Measurements from ENCODE around the gene PLCG2.

The PLCG2 gene

DNA sequence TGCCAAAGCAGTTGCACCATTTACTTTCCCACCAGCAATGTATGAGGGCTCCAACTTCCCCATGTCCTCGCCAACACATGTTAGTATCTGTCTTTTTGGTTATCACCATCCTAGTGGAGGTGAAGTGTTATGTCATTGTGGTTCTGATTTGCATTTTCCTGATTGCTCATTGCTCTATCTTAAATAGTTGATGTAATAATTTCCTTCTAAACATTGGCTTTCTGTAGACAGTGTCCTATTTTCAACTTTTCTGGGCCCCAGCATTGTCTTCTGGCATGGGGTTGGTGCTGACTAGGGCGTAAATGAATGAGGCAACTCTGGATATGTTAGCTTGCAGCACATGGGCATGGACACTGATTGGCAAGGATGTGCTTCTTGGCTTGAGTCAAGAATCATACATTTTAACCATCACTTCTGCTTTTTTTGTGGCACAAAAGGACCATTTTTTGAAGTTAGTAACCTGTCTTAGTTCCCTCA is 25.1 kb downstream of the PLCG2 start:
- H3K9me3 Mint-ChIP-seq = no peaks in the 10 kb centered on the region
- intact Hi-C loops (cut with micrococcal nuclease) = no loop called here
- no peak overlapping the region for H3K27ac Mint-ChIP-seq

DNA sequence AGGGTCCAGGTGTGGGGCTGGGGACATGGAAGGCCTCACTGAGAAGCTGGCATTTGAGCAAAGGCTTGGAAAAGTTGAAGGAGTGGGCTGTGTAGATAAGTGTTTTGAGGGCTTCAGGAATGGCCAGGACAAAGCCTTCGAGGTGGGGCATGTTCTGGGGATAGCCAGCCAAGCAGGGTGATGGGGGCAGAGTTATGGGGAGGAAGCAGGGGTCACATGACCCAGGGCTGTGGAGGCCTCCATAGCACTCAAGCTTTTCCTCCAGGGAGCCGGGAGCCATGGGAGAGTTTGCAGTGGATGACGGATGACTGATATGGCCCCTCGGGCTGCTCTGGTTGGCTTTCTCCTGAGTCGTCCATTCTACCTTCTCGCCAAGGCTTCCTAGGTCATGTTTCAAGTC is 27.6 kb downstream of the PLCG2 start:
- peak overlapping the region; percentile 37 for H3K27ac Mint-ChIP-seq
- intact Hi-C loops (cut with micrococcal nuclease) = no loop called here
- H3K4me3 Mint-ChIP-seq = no peak overlapping the region
- no peaks in the 10 kb centered on the region for H3K27me3 Mint-ChIP-seq
- peaks cover 80% of the 10 kb centered on the region for H3K4me1 Mint-ChIP-seq (ENCODE audit: low read depth)
- H3K9me3 Mint-ChIP-seq = no peaks in the 10 kb centered on the region
- peaks cover 64% of the 10 kb centered on the region for H3K36me3 Mint-ChIP-seq (ENCODE audit: low read depth)

More for the DNA sequence above, 25.1 kb downstream of the PLCG2 start:
- Mint-ChIP-seq H3K36me3 (ENCODE audit: low read depth) (peaks cover 54% of the 10 kb centered on the region), H3K4me1 (ENCODE audit: low read depth) (peaks cover 65% of the 10 kb centered on the region), H3K27me3 (no peaks in the 10 kb centered on the region), H3K4me3 (no peak overlapping the region)

DNA sequence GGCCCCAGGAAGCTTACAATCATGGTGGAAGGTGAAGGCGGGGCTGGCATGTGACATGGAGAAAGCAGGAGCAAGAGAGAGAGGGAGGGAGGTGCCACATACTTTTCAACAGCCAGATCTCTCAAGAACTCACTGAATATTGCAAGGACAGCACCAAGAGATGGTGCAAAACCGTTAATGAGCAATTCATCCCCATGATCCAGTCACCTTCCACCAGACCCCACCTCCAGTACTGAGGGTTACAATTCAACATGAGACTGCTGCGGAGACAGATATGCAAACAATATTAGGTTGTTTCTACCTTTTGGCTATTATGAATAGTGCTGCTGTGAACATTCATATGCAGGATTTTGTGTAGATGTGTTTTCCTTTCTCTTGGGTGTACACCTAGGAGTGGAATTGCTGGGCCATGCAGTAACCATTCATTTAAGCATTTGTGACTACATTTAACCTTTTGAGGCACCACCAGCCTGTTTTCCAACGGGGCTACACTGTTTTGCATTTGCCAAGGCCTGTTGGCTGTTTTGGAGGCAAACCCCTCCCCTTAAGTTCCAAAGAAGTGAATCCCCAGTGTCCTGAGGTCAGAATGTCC is 28.8 kb downstream of the PLCG2 start:
- H3K27me3 Mint-ChIP-seq = no peaks in the 10 kb centered on the region
- intact Hi-C loops (cut with micrococcal nuclease) = no loop called here
- H3K9me3 Mint-ChIP-seq = no peaks in the 10 kb centered on the region
- no peak overlapping the region for H3K27ac Mint-ChIP-seq
- H3K4me3 Mint-ChIP-seq = no peak overlapping the region
- H3K4me1 Mint-ChIP-seq (ENCODE audit: low read depth) = peaks cover 89% of the 10 kb centered on the region
- H3K36me3 Mint-ChIP-seq (ENCODE audit: low read depth) = peaks cover 65% of the 10 kb centered on the region

DNA sequence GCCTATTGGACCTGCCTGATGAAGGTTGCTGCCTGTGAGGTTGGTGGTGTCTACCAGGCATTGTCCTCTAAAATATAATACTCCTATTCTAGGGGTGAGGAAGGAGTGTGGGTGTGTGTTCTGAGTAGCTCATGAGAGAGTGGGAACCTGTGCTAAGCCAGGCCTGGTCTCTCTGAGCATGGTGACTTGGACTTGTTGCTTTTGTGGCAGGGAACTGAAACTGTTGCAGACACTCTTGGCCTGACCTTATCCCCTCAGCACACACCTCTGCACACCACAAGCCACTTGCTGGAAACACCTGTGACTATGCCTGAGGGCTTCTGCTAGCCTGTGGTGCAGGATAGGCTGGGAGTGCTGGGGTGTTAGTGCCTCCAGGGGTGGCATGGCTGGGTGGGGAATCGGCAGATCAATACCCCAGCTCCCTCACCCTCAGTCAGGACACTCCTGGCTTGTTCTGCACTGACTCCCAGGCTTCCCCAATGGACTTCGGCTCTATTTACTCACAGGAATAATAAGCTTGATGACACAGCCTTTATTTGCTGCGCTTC is 29.9 kb downstream of the PLCG2 start:
- intact Hi-C loops (cut with micrococcal nuclease) = no loop called here
- H3K4me3 Mint-ChIP-seq = no peak overlapping the region
- no peaks in the 10 kb centered on the region for H3K9me3 Mint-ChIP-seq
- H3K4me1 Mint-ChIP-seq (ENCODE audit: low read depth) = peaks cover 93% of the 10 kb centered on the region
- peaks cover 54% of the 10 kb centered on the region for H3K36me3 Mint-ChIP-seq (ENCODE audit: low read depth)
- H3K27me3 Mint-ChIP-seq = no peaks in the 10 kb centered on the region
- H3K27ac Mint-ChIP-seq = peak overlapping the region; percentile 76

DNA sequence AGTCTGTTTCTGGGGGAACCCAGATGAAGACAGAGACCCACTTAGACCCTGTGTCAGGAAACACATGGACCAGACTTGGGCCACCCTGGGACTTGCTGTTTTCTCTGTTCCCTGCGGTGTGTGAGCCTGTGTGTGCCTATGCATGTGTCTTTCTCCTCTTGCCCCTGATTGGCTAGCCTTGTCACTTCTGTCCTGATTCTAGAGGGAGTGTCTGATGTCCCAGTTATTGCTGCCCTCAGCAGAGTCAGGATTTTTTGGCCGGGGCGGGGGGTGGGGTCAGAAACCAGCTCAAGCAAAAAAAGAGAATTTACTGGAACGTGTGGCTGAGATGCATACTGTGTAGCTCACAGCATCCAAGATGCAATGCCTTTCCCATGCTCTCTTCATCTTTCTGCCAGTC is 30.5 kb downstream of the PLCG2 start:
- Mint-ChIP-seq H3K27me3 (no peaks in the 10 kb centered on the region), H3K4me1 (ENCODE audit: low read depth) (peaks cover 93% of the 10 kb centered on the region), H3K36me3 (ENCODE audit: low read depth) (peaks cover 50% of the 10 kb centered on the region), H3K4me3 (no peak overlapping the region), H3K9me3 (no peaks in the 10 kb centered on the region), H3K27ac (peak overlapping the region; percentile 76)
- intact Hi-C loops (cut with micrococcal nuclease) = no loop called here

DNA sequence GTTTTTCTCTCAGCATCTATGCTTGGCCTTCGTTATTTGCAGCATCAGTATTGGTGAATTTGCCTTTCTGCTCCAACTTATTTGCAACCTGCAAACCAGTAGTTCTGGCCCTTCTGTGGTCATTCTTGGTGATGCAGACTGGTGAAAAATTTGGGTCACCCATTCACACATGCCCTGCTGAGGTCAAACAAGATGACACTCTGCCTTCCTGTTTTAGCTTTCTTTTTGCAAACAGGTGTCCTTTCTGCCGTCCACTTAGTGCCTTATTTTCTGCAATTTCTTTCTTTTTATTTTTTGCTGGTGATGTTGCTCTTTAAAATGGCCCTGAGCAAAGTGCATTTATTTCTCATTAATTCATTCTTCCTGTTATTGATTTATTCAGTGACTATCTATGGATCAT is 31.3 kb downstream of the PLCG2 start:
- Mint-ChIP-seq H3K27me3 (no peaks in the 10 kb centered on the region), H3K36me3 (ENCODE audit: low read depth) (peaks cover 46% of the 10 kb centered on the region), H3K4me1 (ENCODE audit: low read depth) (peaks cover 93% of the 10 kb centered on the region), H3K4me3 (no peak overlapping the region), H3K27ac (peak overlapping the region; percentile 76), H3K9me3 (no peaks in the 10 kb centered on the region)
- intact Hi-C loops (cut with micrococcal nuclease) = no loop called here

DNA sequence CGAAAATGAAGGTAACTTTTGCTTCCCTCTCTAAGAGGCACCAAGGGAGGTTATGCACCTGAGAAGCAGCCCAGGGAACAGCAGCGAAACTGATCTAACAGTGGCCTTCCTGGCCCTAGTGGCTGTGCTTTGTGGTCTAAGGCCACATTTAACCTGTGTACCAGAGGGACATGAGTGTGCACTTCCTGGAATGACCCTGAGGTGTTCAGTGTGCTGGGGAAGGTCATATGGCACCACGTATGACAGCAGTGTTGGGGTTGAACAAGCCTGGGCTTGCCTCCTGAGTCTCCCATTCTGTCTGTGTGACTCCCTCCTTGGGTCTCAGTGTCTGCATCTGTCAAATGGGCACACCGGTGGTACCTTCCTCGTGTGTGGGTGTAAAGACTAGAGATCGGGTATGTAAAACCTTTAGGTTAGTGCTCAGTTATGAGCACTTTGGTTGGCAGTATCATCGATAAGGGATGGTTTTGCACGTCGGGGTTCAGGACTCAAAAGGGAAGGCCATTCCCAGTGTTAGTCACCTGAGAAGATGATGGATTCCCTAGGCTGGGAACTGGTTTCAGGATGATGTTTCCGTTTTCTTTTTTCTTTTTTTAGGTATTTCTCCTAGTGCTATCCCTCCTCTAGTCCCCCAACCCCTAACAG is 31.9 kb downstream of the PLCG2 start:
- Mint-ChIP-seq H3K4me1 (ENCODE audit: low read depth) (peaks cover 96% of the 10 kb centered on the region), H3K27ac (no peak overlapping the region), H3K36me3 (ENCODE audit: low read depth) (peaks cover 43% of the 10 kb centered on the region), H3K4me3 (no peak overlapping the region), H3K27me3 (no peaks in the 10 kb centered on the region), H3K9me3 (no peaks in the 10 kb centered on the region)
- intact Hi-C loops (cut with micrococcal nuclease) = no loop called here

DNA sequence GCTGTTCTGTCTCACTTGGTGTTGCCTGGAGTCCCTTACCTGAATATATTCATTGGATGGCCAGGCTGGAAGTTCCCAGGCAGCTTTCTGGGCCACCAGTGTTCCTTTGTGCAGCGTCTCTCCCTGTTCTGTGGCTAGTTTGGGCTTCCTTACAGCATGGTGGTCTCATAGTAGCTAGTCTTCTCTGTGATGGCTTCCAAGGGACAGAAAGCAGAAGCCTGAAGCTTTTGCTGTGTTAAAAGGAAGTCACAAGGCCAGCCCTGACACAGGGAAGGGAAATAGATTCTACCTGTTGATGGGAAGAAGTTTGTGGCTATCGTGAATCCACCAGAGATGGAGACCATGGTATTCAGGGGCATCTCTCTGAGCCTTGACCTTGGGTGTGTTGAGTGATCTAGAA is 34.6 kb downstream of the PLCG2 start:
- Mint-ChIP-seq H3K27me3 (no peaks in the 10 kb centered on the region), H3K4me1 (ENCODE audit: low read depth) (peaks cover 92% of the 10 kb centered on the region), H3K27ac (peak overlapping the region; percentile 21), H3K36me3 (ENCODE audit: low read depth) (peaks cover 30% of the 10 kb centered on the region), H3K9me3 (no peaks in the 10 kb centered on the region), H3K4me3 (no peak overlapping the region)
- intact Hi-C loops (cut with micrococcal nuclease) = no loop called here

DNA sequence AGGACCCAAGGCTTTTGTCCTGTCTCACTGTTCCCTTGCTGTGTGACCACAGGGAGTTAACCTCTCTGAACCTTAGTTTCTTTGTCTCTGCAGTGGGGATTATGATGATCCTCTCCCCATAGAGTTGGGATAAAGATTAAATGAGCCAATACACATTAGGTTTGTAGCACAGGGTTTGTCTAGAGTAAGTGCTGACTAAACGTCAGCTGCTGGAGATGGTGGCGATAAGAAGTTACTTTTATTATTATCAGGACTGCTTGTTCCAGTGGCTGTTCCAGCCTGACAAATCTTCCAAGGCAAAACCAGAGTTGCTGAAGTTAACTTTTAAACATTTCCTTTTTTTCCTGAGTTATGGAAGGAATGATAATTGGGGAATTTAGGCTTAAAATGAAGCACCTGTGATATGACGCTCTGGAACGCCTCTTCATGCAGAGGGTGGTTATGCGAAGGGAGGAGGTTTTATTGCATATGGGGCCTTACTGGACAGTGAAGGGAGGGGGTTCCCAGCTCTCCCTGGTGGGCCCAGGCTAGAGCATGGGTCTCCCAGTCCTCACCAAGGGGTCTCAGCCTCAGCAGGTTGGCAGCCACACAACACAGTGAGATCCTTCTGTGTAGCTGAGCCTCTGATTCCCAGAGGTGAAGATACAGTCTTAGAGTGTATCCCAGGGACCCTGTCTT is 35.8 kb downstream of the PLCG2 start:
- intact Hi-C loops (cut with micrococcal nuclease) = no loop called here
- Mint-ChIP-seq H3K9me3 (no peaks in the 10 kb centered on the region), H3K4me1 (ENCODE audit: low read depth) (peaks cover 87% of the 10 kb centered on the region), H3K27me3 (no peaks in the 10 kb centered on the region), H3K4me3 (no peak overlapping the region), H3K36me3 (ENCODE audit: low read depth) (peaks cover 37% of the 10 kb centered on the region), H3K27ac (peak overlapping the region; percentile 21)

DNA sequence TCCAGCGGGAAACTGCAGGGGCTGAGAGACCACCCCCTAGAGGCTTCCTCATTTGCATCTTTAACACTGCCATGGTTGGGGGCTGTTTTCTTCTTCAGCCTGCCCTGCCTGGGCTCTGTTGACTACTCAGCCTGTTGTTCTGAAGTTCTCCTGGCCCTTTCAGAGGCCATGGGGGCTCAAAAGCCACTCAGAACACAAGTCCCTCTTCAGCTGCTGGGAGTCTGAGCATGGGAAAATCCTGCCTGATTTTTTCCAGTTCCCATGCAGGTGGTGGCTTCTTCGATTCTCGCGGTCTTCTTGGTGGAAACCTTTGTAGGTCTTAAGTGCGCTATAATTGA is 36.3 kb downstream of the PLCG2 start:
- intact Hi-C loops (cut with micrococcal nuclease) = no loop called here
- H3K4me1 Mint-ChIP-seq (ENCODE audit: low read depth) = peaks cover 87% of the 10 kb centered on the region
- peaks cover 37% of the 10 kb centered on the region for H3K36me3 Mint-ChIP-seq (ENCODE audit: low read depth)
- H3K9me3 Mint-ChIP-seq = no peaks in the 10 kb centered on the region
- H3K27me3 Mint-ChIP-seq = no peaks in the 10 kb centered on the region
- no peak overlapping the region for H3K4me3 Mint-ChIP-seq
- peak overlapping the region; percentile 17 for H3K27ac Mint-ChIP-seq

DNA sequence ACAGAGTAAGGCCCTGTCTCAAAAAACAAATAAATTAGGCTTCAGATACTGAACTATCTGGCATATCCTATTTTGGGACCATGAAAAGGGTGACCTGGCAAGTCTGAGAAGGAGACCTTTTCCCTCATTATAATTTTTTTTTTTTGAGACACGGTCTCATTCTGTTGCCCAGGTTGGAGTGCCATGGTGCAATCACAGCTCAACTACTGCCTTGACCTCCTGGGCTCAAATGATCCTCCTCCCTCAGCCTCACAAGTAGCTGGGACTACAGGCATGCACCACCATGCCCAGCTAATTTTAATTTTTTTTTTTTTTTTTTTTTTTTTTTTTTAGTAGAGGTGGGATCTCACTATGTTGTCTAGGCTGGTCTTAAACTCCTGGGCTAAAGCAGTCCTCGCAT is 37.3 kb downstream of the PLCG2 start:
- intact Hi-C loops (cut with micrococcal nuclease) = no loop called here
- H3K4me1 Mint-ChIP-seq (ENCODE audit: low read depth) = peaks cover 87% of the 10 kb centered on the region
- H3K27ac Mint-ChIP-seq = no peak overlapping the region
- H3K9me3 Mint-ChIP-seq = no peaks in the 10 kb centered on the region
- H3K4me3 Mint-ChIP-seq = no peak overlapping the region
- H3K36me3 Mint-ChIP-seq (ENCODE audit: low read depth) = peaks cover 30% of the 10 kb centered on the region
- H3K27me3 Mint-ChIP-seq = no peaks in the 10 kb centered on the region

DNA sequence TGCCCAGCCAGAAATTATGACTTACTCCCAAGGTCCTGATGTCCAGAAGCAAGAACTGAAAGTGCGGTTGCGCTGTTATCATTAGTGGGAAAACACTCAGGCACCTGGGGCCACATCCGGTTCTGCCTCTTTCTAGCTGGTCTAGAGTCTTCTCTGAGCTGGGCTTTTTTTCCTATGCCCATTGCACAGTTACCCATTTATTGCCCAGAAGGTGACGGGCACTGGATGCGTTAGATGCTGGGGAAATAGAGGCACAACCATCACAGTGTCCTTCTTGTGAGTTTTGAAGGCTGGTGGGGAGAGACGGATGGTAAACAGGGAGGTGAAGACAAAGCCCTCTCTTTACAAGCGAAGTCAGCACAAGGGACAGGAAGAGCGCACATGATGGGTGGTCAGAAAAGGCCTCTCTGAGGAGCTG is 37.7 kb downstream of the PLCG2 start:
- Mint-ChIP-seq H3K36me3 (ENCODE audit: low read depth) (peaks cover 28% of the 10 kb centered on the region), H3K27me3 (no peaks in the 10 kb centered on the region), H3K4me3 (no peak overlapping the region), H3K27ac (no peak overlapping the region), H3K9me3 (no peaks in the 10 kb centered on the region), H3K4me1 (ENCODE audit: low read depth) (peaks cover 89% of the 10 kb centered on the region)
- intact Hi-C loops (cut with micrococcal nuclease) = no loop called here

DNA sequence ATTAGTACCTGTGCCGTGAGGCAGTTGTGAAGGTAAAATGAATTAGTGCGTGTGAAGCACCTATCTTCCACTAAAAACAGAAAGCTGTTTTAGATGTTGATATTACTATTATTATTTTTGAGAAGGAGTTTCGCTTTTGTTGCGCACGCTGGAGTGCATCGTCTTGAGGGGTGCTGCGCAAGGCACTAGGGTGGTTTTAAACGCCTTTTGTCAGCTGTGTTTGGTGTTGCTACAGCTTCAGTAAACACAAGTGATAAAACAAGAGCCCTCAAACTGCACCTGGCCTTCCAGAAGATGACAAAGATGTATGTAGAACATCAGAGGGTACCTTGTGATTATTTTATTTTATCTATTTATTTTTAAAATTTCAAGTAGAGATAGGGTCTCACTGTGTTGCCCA is 38.2 kb downstream of the PLCG2 start:
- Mint-ChIP-seq H3K4me3 (no peak overlapping the region), H3K27ac (peak overlapping the region; percentile 57), H3K9me3 (no peaks in the 10 kb centered on the region), H3K36me3 (ENCODE audit: low read depth) (peaks cover 28% of the 10 kb centered on the region), H3K27me3 (no peaks in the 10 kb centered on the region), H3K4me1 (ENCODE audit: low read depth) (peaks cover 91% of the 10 kb centered on the region)
- intact Hi-C loops (cut with micrococcal nuclease) = no loop called here

DNA sequence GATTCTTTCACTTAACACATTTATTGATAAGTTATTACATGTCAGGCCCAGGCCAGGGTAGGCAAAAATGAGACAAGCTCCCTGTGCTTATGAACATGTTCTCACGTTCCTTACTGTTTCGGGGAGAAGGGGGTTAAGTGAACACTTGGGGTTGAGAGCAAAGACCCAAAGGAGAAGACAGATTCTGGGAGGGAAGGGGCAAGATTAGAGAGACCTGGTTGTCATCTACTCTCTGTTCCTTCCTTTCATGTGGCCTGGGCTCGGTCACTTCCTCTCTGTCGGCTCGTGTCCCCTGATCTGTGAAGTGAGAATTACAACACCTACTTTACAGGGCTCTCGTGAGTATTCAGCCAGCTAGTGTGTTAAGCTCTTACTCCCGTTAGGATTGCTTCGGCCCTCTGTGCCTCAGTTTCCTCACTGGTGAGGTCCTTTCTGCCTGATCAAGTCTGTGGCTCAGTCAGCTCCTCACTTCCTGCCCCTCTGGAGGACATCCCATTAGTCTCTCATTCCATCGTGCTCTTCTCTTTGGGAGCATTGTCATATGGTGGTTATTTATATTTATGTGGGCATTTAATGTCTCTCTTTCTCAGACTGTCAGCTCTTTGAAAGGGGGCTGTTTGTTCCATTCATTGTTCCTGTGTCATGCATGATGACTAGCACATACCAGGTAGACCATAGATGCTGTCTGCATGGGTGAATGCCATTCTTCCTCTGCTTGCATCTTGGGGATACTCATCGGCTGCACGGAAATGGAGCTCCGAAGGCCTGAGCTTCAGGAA is 38.9 kb downstream of the PLCG2 start:
- no peak overlapping the region for H3K4me3 Mint-ChIP-seq

More for the DNA sequence above, 38.9 kb downstream of the PLCG2 start:
- intact Hi-C loops (cut with micrococcal nuclease) = no loop called here
- Mint-ChIP-seq H3K27ac (peak overlapping the region; percentile 57), H3K4me1 (ENCODE audit: low read depth) (peaks cover 91% of the 10 kb centered on the region), H3K27me3 (no peaks in the 10 kb centered on the region), H3K36me3 (ENCODE audit: low read depth) (peaks cover 23% of the 10 kb centered on the region), H3K9me3 (no peaks in the 10 kb centered on the region)
